ENCODE measurements around the gene GIMAP5.

The GIMAP5 gene

DNA sequence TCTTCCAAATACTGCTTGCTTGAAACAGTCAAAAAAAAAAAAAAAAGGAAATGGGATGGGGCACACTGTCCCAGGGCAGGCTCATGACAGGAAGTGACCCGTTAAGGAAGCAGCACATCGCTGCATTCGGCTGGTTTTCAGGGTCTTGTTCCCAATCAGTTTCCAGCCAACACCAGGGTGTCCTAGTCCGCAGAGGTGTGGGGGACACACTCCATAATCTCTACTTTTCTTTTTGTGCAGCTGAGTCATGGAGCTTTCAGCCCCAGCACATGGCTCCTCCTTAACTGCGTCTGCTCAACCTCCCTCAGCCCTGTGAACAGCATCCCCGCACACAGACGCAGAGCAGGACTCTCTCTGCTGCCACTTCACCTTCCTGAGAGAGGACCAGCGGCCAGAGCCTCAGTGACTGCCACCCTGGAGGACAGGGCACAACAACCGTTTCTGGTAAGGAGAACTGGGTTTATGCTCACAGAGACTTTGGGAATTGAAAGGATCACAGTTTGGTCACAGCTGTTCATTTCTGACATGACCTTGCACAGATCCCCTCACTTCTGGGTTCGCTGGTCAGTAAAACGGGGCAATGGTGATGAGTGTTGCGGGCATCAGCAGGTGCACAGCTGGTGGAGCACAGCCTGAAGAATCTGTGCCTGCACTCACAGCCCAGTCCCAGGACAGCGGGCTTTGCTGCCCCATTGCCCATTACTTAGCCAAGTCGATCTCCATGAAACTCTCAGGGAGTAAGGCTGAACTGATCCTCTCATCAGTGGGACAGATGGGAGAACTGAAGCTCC is at the start of gene GIMAP5:
TSS of gene GIMAP5 (plus strand) at position 154 of the 791 bp plus-strand sequence. CDS start 3,467 bp downstream, outside the sequence.
- no peak for DNase-seq

DNA sequence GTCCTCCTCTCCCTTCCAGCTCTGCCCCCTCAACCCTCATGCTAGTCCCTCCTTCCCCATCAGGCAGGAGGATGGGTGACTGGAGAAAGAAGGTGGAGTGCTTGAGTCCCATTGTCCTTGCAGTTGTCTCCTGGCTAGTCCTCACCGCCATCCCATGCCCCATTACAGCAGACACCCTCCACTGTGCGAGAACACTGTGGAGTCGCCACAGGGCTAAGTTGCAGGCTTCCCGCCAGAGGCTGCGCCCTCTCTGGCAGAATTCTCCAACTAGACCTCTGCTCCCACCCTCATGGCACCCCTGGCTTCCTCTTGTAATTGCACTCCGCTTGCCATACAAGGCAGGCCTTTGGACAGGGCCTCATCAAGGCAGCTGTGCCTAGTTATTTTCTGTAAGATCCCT is 48.6 kb upstream of the GIMAP5 start:
- DNase-seq = no peak

GRCh38 chr7:150695654-150696053 is 41.6 kb upstream of the GIMAP5 start:
- DNase-seq = no peak

- no peak for DNase-seq
Measured at GRCh38 chr7:150703209-150703608, 34.0 kb upstream of the GIMAP5 start.

DNA sequence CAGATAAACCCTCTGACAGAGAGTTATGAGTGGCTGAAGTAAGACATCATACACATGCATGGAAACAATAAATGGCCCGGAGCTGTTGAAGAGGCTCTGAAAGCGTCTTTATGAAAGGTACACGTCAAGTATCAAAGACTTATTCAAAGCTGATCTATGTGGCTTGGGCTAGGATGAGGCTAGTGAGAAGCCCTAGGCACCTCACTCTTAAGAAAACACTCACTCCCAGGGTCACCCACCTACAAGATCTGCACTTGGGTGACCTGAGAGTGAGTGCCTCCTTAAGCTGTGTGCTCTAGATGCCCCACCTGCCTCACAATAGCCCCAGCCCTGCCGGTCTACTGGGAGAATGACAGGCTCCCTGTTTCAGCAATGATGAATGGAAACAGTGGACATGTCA is 21.9 kb upstream of the GIMAP5 start:
- DNase-seq = no peak

DNA sequence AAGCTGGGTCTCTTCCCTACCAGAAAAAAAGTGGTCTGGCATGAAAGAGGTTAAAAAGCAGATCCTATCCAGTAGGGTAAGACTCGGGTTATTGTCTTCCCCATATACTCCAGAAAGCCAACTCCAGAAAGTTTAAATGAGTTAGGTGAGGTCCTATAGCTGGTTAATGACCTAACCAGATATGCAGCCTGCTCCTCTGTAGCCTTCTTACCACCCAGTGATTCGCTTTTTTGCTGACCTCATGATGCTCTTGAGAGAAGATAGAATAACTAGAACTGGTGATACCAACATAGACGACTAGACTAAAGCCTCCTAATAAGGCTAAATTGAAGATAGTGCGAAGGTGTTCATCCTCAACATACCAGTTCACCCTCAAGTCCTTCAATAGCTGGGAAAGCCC is 21.5 kb upstream of the GIMAP5 start:
- DNase-seq = no peak

- DNase-seq = no peak
Measured at GRCh38 chr7:150716368-150716767, 20.9 kb upstream of the GIMAP5 start, which contains the start of gene GIMAP1. Gene GIMAP1 (plus strand): TSS chr7:150716613. CDS start chr7:150719048, 2,435 bp downstream.

DNA sequence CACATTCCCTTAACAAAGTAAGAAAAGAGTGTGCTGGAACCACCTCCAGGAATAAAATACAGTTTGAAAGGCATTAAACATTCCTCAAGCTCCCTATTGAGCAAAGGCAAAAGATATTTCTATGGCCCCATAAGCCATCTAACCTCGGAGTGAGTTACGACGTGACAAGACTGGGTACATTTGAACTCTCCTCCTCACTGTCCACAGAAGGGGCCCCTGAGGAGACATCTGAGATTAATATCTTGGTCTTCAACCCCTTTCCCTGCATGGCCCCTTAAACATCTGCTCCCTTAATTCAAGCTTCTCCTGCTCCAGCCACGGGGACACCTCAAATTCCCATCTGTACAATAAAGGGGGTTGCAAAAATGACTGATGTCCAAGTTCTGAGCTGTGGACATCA is 20.3 kb upstream of the GIMAP5 start:
- DNase-seq = no peak

GRCh38 chr7:150717814-150718420 is 19.3 kb upstream of the GIMAP5 start:
- DNase-seq = no peak

DNA sequence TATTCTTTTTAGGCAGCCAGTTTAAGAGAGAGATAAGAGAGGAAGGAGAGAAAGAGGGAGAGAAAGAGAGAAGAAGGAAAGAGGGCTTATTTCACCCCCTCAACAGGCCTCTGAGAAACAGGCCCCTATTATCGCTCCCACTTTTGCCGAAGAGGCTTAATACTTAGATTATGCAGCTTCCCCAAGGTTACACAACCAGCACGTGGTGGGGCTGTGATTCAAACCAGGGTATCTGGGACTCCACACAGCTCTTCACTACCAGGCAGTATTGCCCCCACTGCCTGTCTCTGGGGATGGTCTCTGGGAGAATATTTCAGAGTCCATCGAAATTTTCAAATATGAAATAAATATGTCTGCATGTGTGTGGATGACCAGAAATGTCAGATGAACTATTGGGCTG is 17.8 kb upstream of the GIMAP5 start:
- DNase-seq = no peak

- DNase-seq = no peak
Measured at GRCh38 chr7:150719960-150720891, 17.0 kb upstream of the GIMAP5 start.

DNA sequence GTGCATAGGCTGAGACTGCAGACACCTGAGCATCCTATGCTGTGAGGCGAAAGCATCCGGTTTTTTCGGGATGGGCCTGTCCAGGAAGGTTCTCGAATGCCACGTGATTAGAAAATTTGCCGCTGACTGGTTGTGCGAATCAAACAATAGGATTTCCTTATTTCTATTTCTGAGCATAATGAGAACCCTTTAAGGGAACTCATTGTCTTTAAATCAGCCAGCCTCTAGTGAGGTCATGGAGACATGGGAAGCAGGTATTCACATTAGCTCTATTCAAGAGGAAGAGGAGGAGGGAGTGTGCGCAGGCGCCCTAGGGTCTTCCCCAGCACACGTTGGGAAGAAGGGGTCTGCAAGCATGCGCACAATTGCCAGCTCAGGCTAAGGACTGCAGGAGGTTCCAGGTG is 15.2 kb upstream of the GIMAP5 start:
- no peak for DNase-seq

DNA sequence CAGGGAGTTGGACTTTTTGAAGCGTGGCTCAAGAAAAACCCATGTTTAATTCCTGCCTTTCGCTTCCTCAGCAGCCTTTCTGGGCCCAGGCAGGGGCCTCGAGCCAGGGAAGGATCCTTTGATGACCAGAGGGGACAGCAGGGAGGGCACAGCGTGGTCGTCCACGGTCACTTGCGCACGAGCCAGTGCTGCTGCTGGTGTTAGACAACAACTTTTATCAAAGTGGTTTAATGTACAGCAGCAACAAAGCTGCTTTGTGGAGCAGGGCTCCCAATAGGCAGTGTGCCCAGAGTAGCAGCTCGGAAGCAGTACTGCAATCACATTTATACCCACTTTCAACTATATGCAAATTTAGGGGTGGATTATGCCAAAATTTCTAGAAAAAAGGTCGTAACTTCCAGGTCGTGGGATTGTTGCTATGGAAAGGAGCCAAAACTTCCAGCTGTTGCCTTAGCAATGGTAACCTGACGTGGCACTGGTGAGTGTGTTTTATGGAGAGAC is 14.7 kb upstream of the GIMAP5 start:
- no peak for DNase-seq

GRCh38 chr7:150723467-150723866 is 13.8 kb upstream of the GIMAP5 start:
- no peak for DNase-seq

GRCh38 chr7:150727381-150727780 is 9.8 kb upstream of the GIMAP5 start:
- no peak for DNase-seq

DNA sequence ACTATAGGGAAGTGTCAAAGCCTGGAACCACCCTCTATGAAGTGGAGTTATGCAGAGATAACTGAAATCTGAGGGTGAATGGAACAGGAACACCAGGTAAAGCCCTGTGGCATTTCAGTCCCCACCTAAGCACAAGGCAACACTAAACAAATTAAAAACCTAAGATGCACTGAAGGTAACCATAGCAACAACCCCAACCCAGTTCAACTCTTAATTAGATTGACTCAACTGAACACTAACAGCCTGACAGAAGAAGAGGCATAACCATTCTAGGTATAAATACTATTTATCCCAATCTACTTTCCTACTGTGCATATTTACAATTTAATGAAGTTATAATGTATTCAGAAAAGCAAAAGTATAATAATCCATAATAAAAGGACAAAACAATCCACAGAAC is 9.2 kb upstream of the GIMAP5 start:
- DNase-seq = no peak

DNA sequence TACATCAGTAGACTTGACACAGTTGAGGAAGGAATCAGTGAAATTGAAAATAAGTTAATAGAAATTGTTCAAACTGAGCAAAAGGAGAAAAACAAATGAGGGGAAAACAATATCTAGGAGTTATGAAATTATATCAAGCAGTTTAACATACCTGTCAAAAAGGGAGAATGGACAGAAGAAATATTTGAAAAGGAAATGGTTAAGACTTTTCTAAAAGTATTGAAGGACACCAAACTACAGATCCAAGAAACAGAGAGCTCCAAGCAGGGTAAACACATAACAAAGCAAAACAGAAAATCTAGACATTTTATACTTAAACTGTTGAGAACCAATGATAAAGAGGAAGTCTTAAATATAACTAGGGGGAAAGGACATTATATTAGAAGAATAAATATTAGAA is 8.6 kb upstream of the GIMAP5 start:
- DNase-seq = no peak

GRCh38 chr7:150731916-150732315 is 5.3 kb upstream of the GIMAP5 start:
- no peak for DNase-seq

GRCh38 chr7:150732786-150733481 is 4.3 kb upstream of the GIMAP5 start:
- DNase-seq = no peak

DNA sequence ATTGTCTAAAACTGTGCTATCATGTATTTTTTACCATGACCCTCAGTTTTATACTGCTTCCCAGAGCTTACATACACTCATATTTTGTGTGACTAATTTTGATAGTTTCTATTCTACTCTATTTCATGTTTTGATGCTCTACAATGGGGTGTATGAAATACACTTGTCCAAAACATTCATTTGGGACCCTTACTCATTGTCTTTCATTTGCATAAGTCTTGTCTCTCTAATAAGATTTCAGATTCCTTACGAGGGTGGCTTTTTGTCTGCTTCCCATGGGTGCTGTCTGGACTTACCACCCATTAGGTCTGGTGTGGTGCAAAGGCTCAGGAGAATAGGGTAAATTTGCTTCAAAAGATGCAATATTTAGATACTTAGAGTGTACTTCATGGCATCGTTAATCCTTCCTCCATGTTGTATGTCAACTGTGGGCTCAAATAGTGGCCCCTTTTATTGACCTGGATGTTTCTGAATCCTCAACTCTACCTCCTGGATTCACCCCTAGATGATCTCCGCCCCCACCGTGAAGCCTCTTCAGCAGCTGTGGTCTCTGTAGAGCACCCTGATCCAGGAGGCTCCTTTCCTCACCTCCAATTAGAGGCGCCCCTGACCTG is 3.6 kb upstream of the GIMAP5 start:
- DNase-seq = no peak

GRCh38 chr7:150734254-150734653 is 3.0 kb upstream of the GIMAP5 start:
- no peak for DNase-seq

Data from hematopoietic multipotent progenitor cell treated with erythropoietin and hydrocortisone succinate and interleukin-3 and kit ligand, for 8 days (in vitro differentiated cells).